ENCODE results near the gene ADCY2.

The ADCY2 gene

GRCh38 chr5:7541898-7542297 is 146.0 kb downstream of the ADCY2 start:
- ChIA-PET CTCF (no interaction called here), POLR2A (no interaction called here)
- TF ChIP-seq CTCF (IDR thresholded peaks at IDR 0.05; ENCODE audit: control extremely low read depth, extremely low read depth, low read depth, missing control alignments), result no peak
- DNase-seq (ENCODE audit: extremely low spot score), result no peak

GRCh38 chr5:7546555-7546954 is 150.6 kb downstream of the ADCY2 start:
- no peak for TF ChIP-seq CTCF (IDR thresholded peaks at IDR 0.05; ENCODE audit: control extremely low read depth, extremely low read depth, low read depth, missing control alignments)
- DNase-seq (ENCODE audit: extremely low spot score), result no peak
- POLR2A ChIA-PET, result no interaction called here
- CTCF ChIA-PET, result no interaction called here

- ChIA-PET POLR2A (no interaction called here), CTCF (interaction anchor here (1.4 to 1.6 kb wide), 2 partner anchors 12 to 20 kb away, joined by 4 to 5 read pairs; no protein-coding TSS in a partner anchor)
- TF ChIP-seq CTCF (IDR thresholded peaks at IDR 0.05; ENCODE audit: control extremely low read depth, extremely low read depth, low read depth, missing control alignments), result no peak
- DNase-seq (ENCODE audit: extremely low spot score), result no peak
Observed at GRCh38 chr5:7548596-7548995, 152.7 kb downstream of the ADCY2 start.

- DNase-seq (ENCODE audit: extremely low spot score), result no peak
- ChIA-PET CTCF (interaction anchor here (1.9 kb wide), 1 partner anchor 9 kb away, joined by 4 read pairs; no protein-coding TSS in a partner anchor), POLR2A (no interaction called here)
- no peak for TF ChIP-seq CTCF (IDR thresholded peaks at IDR 0.05; ENCODE audit: control extremely low read depth, extremely low read depth, low read depth, missing control alignments)
Observed at GRCh38 chr5:7565559-7565958, 169.6 kb downstream of the ADCY2 start.

GRCh38 chr5:7576023-7576715 is 180.2 kb downstream of the ADCY2 start:
- POLR2A ChIA-PET, result no interaction called here
- no peak for TF ChIP-seq CTCF (IDR thresholded peaks at IDR 0.05; ENCODE audit: control extremely low read depth, extremely low read depth, low read depth, missing control alignments)
- CTCF ChIA-PET, result no interaction called here
- DNase-seq (ENCODE audit: extremely low spot score), result no peak

- no peak for TF ChIP-seq CTCF (IDR thresholded peaks at IDR 0.05; ENCODE audit: control extremely low read depth, extremely low read depth, low read depth, missing control alignments)
- no peak for DNase-seq (ENCODE audit: extremely low spot score)
- ChIA-PET POLR2A (no interaction called here), CTCF (interaction anchor here (1.5 kb wide), 1 partner anchor 9 kb away, joined by 10 read pairs; no protein-coding TSS in a partner anchor)
Observed at GRCh38 chr5:7577381-7577780, 181.4 kb downstream of the ADCY2 start.
